OCI-LY7 (cell line): Measurements from ENCODE around the gene C1orf141. TPM values are rescaled to one million over a fixed set of nuclear protein-coding genes. Genes with fewer than 3 reads are reported as not detected.

ENCODE experiments used
- BruUV-seq: library from RNA; stranded (reverse); fragments of 400-500 nt; replicated peaks from 2 replicates; lab custom pipeline; 2021; lab: Mats Ljungman, UMichigan
- CTCF ChIA-PET: fragments of 300-600 bp; sonication (Branson Sonifier 250); formaldehyde crosslinking; loops from one replicate; lab custom pipeline; 2022; ENCODE audit warnings: antibody characterized with exemption; ENCODE audit not compliant: unreplicated experiment; lab: Charles Lee
- POLR2A ChIA-PET: fragments of 300-600 bp; sonication (Branson Sonifier 250); formaldehyde crosslinking; loops from one replicate; lab custom pipeline; 2022; ENCODE audit warnings: antibody characterized with exemption; lab: Charles Lee
- DNase-seq: peaks from one replicate; pipeline ENCODE4 v3.0.0-alpha.2; 2015; ENCODE audit warnings: low spot score
- H2AFZ ChIP-seq: fragments of 200-600 bp; sonication (generic), shearing (Covaris generic); 2 replicates; pipeline ENCODE4 v1.6.1; 2014; ENCODE audit warnings: mild to moderate bottlenecking, antibody characterized with exemption, low read length, moderate library complexity
- H3K27ac ChIP-seq: fragments of 200-600 bp; sonication (generic); 2 replicates; pipeline ENCODE4 v1.5.1; 2014; ENCODE audit warnings: mixed run types, low read depth, mild to moderate bottlenecking, moderate library complexity, low read length, inconsistent platforms; ENCODE audit not compliant: poor library complexity, severe bottlenecking
- H3K36me3 ChIP-seq: fragments of 200-600 bp; sonication (generic); 2 replicates; pipeline ENCODE4 v1.6.1; 2014; ENCODE audit warnings: mild to moderate bottlenecking, antibody characterized with exemption, low read length, moderate library complexity, mixed read lengths; ENCODE audit not compliant: insufficient read depth
- H3K4me1 ChIP-seq: fragments of 200-600 bp; sonication (generic); 2 replicates; pipeline ENCODE4 v1.5.1; 2014; ENCODE audit warnings: mild to moderate bottlenecking, low read length; ENCODE audit not compliant: insufficient read depth, poor library complexity, severe bottlenecking
- H3K4me2 ChIP-seq: fragments of 200-600 bp; sonication (generic); 2 replicates; pipeline ENCODE4 v1.6.1; 2014; ENCODE audit warnings: mild to moderate bottlenecking, low read length
- H3K4me3 ChIP-seq: fragments of 200-600 bp; sonication (generic); 2 replicates; pipeline ENCODE4 v1.5.1; 2014; ENCODE audit warnings: mild to moderate bottlenecking, low read depth, low read length; ENCODE audit not compliant: poor library complexity, severe bottlenecking
- H3K79me2 ChIP-seq: fragments of 200-600 bp; sonication (generic); 2 replicates; pipeline ENCODE4 v1.6.1; 2016; ENCODE audit warnings: low read depth, mild to moderate bottlenecking, low read length, moderate library complexity, mixed read lengths; ENCODE audit not compliant: insufficient read depth
- H3K9me2 ChIP-seq: fragments of 200-600 bp; sonication (generic); 2 replicates; pipeline ENCODE4 v1.6.1; 2016; ENCODE audit warnings: mild to moderate bottlenecking, low read length, mixed read lengths; ENCODE audit not compliant: insufficient read depth
- H3K9me3 ChIP-seq: fragments of 200-600 bp; sonication (generic); 2 replicates; pipeline ENCODE4 v1.6.1; 2014; ENCODE audit warnings: mild to moderate bottlenecking, mixed run types, low read length, mixed read lengths
- H4K20me1 ChIP-seq: fragments of 200-600 bp; sonication (generic); 2 replicates; pipeline ENCODE4 v1.6.1; 2014; ENCODE audit warnings: mild to moderate bottlenecking, antibody characterized with exemption, low read length, moderate library complexity, mixed read lengths; ENCODE audit not compliant: insufficient read depth
- EZH2phosphoT487 ChIP-seq: fragments of 200-600 bp; sonication (generic); IDR thresholded peaks from 2 replicates; pipeline ENCODE4 v1.6.1; 2018; ENCODE audit warnings: low read depth, borderline replicate concordance, mild to moderate bottlenecking, mixed run types, antibody characterized with exemption, low read length, moderate library complexity, mixed read lengths
- intact Hi-C: fragments of 100-400 bp; cut with micrococcal nuclease; formaldehyde crosslinking; loops from one replicate; pipeline ENCODE4 v1.10.0; 2022; ENCODE audit not compliant: unreplicated experiment
- total RNA-seq, 2 experiments: library from RNA; depleted of rRNA in 1 of 2; stranded (reverse); fragments of >200 nt in 1 of 2; shearing (Covaris generic) in 1 of 2; gene quantifications; 2 replicates each; pipeline ENCODE4 v1.2.3, GENCODE V29; 2014 to 2022
- TF ChIP-seq, protein P1 (sequence below): fragments of 200-600 bp; sonication (generic); conservative IDR thresholded peaks from 2 replicates; pipeline ENCODE4 v1.5.1; 2014; ENCODE audit warnings: mild to moderate bottlenecking, antibody characterized with exemption, low read length, moderate library complexity, mixed read lengths

Gene C1orf141
- total RNA-seq, 2 experiments from 2014 or later, result not detected

DNA sequence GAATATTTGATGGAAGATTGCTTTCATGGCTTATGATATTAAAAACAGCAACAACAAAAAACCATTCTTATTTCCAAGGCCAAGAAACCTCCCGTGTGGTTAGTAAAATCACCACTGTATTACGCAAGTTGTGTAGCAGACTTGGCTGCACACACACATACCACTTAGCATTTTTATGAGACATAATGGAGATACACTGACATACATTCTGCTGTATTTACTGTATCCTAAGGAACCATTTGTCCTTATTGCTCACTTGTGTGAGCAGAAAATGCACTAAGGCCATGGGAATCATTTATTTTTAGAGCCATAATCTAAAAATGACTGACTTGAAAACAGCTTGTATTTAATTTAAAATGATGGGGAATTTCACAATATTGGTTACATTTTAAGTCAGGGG is 584 bp upstream of the C1orf141 start:
- ChIA-PET CTCF (no interaction called here), POLR2A (interaction anchor here (0.6 to 1.2 kb wide), 5 partner anchors 9 to 909 kb away, joined by 3 to 7 read pairs (median 4); no protein-coding TSS in a partner anchor)
- no peaks in the 10 kb centered on the region for H3K36me3 ChIP-seq
- H3K4me3 ChIP-seq, result no peak overlapping the region
- no peak for TF ChIP-seq EZH2phosphoT487
- TF ChIP-seq, protein P1, sequence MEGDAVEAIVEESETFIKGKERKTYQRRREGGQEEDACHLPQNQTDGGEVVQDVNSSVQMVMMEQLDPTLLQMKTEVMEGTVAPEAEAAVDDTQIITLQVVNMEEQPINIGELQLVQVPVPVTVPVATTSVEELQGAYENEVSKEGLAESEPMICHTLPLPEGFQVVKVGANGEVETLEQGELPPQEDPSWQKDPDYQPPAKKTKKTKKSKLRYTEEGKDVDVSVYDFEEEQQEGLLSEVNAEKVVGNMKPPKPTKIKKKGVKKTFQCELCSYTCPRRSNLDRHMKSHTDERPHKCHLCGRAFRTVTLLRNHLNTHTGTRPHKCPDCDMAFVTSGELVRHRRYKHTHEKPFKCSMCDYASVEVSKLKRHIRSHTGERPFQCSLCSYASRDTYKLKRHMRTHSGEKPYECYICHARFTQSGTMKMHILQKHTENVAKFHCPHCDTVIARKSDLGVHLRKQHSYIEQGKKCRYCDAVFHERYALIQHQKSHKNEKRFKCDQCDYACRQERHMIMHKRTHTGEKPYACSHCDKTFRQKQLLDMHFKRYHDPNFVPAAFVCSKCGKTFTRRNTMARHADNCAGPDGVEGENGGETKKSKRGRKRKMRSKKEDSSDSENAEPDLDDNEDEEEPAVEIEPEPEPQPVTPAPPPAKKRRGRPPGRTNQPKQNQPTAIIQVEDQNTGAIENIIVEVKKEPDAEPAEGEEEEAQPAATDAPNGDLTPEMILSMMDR, result no peak
- no peaks in the 10 kb centered on the region for H3K79me2 ChIP-seq
- H2AFZ ChIP-seq, result no peak overlapping the region
- no TSS peak for BruUV-seq
- intact Hi-C loops, result no loop called here
- no peak overlapping the region for H3K4me2 ChIP-seq
- DNase-seq, result no peak
- H3K9me3 ChIP-seq, result no peaks in the 10 kb centered on the region
- no peaks in the 10 kb centered on the region for H3K4me1 ChIP-seq
- H3K27ac ChIP-seq, result no peak overlapping the region
- H3K9me2 ChIP-seq, result no peaks in the 10 kb centered on the region
- H4K20me1 ChIP-seq, result no peaks in the 10 kb centered on the region

DNA sequence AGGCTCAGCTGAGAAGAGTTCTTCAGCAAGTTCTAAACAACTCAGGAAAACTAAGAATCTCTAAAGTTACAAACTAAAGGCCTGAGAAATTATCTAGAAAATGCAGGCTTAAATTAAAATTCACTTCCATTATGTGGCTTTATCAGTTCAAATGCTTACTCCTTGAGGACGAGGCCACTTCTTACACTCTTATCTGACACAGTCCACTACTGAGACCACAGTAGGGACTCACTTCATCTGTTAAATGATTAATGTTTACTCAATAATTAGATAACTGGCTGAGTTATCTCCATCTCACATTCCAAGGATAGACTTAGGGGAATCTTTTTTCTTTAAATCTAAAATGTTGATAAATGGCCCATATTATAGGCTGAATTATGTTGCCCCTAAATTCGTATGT is 1.6 kb downstream of the C1orf141 start:
- no peaks in the 10 kb centered on the region for H4K20me1 ChIP-seq
- no peak for DNase-seq
- no peak overlapping the region for H2AFZ ChIP-seq
- intact Hi-C loops, result no loop called here
- no TSS peak for BruUV-seq
- no peaks in the 10 kb centered on the region for H3K4me1 ChIP-seq
- no peak overlapping the region for H3K4me2 ChIP-seq
- H3K27ac ChIP-seq, result no peak overlapping the region
- H3K9me2 ChIP-seq, result no peaks in the 10 kb centered on the region
- ChIA-PET POLR2A (no interaction called here), CTCF (no interaction called here)
- no peak overlapping the region for H3K4me3 ChIP-seq
- H3K36me3 ChIP-seq, result no peaks in the 10 kb centered on the region
- TF ChIP-seq, protein P1, result no peak
- TF ChIP-seq EZH2phosphoT487, result no peak
- H3K79me2 ChIP-seq, result no peaks in the 10 kb centered on the region
- H3K9me3 ChIP-seq, result no peaks in the 10 kb centered on the region

DNA sequence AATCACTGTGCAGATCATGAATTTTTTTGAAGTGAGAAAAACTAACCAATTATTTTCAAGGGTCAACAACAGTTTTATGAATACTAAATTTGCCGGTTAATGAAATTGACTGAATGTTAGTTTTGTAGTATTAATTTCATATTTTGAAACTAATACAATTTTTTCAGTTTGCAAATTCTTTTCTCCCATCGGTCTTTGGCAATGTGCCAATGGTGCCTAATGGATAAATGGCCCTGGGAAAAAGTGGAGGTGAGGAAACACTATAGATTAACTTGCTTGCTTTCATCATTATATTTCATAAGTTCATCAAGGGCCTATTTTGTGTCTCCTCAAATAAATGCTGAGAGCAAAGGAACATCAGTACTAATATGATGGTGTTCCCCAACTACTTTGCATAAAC is 4.1 kb downstream of the C1orf141 start:
- intact Hi-C loops, result no loop called here
- Histone ChIP-seq H3K9me3 (no peaks in the 10 kb centered on the region), H4K20me1 (no peaks in the 10 kb centered on the region), H3K4me1 (no peaks in the 10 kb centered on the region), H3K79me2 (no peaks in the 10 kb centered on the region), H3K4me3 (no peak overlapping the region), H3K27ac (no peak overlapping the region), H3K36me3 (no peaks in the 10 kb centered on the region), H2AFZ (no peak overlapping the region), H3K9me2 (no peaks in the 10 kb centered on the region), H3K4me2 (no peak overlapping the region)
- no TSS peak for BruUV-seq
- DNase-seq, result no peak
- ChIA-PET CTCF (no interaction called here), POLR2A (interaction anchor here (0.6 kb wide), 1 partner anchor 19 kb away, joined by 5 read pairs; no protein-coding TSS in a partner anchor)
- TF ChIP-seq, protein P1, result no peak
- TF ChIP-seq EZH2phosphoT487, result no peak
